HuH-7.5 (cell line): Measurements from ENCODE around the gene DCTN1.

Experiments
- DNase-seq: peaks from one replicate; pipeline ENCODE4 v3.0.0; 2011; ENCODE audit warnings: low spot score

The DCTN1 gene

DNA sequence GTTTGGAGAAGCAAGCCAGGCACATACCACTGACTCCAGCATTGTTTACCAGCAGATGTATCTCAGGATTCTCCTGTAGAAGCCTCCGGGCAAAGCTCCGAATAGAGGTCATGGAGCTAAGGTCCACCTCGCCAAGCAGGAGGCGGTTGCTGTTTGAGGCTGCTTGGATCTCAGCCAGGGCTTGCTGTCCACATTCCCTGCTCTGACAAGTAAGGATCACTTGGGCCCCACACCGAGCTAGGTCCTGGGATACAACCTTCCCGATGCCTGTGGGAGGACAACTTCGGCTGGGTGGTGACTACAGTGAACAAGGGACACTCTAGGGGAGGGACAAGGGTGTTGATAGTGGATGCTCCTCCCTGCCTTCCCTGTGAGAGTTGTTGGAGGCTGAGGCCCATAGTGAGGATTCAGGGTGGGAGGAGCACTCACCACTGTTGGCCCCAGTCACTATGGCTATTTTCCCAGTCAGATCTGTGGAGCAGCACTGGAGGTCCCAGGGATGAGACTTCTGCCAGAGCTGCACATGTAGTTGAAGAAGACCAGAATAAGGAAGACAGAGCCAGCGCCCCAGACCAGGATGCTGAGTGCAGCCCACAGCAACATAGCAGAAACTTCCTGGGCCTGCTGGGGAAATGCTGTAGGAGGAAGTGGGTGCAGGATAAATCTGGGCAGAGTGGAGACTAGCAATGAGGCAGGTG is 33.0 kb upstream of the DCTN1 start:
- no peak for DNase-seq

DNA sequence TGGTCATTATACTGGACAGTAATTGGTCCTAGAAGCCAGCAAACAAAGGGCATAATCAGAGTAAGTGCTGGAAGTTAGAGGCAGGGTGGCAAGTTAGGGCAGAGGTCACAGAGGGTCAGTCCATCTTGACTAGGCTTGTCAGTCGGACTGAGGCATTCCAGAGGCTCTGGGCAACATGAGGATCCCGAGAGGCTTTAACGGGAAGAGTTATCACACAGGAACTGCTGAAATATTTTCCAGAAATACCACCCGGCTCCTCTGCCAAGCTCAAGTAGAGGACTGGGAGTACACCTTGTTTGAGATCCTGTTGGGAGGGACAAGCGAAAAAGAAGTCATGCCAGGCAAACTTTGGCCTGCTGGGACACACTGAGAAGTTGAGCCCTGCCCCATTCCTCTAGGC is 27.6 kb upstream of the DCTN1 start:
- DNase-seq: no peak

DNA sequence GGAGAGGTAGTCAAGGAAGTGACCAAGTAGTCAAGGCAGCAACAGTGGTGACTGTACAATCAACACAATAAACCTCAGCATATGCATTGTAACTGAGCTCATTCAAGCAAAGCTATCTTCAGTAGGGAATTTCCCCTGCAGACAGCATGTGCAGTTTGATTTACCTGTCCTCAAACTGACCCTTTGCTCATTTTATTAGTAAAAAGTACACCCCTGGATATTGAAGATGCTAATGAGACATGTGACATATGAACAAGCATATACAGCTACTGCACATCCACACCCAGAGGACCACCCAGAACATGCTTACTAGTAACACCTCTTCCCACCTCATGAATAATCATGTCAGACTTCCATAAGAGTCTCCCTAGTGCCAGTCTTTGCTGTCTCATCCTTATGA is 25.9 kb upstream of the DCTN1 start:
- no peak for DNase-seq

DNA sequence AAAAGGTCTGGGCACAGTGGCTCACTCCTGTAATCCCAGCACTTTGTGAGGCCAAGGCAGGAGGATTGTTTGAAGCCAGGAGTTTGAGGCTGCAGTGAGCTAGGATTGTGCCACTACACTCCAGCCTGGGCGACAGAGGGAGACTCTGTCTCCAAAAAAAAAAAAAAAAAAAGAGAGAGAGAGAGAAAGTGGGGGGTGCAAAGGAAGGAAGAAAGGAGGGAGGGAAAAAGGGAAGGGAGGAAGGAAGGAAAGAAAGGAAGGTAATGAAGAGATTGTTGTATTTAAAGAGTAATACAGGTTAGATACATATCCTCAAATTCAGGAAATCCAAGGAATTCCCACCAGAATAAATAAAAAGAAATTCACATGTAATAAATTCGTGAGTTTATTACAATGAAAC is 21.8 kb upstream of the DCTN1 start:
- no peak for DNase-seq

DNA sequence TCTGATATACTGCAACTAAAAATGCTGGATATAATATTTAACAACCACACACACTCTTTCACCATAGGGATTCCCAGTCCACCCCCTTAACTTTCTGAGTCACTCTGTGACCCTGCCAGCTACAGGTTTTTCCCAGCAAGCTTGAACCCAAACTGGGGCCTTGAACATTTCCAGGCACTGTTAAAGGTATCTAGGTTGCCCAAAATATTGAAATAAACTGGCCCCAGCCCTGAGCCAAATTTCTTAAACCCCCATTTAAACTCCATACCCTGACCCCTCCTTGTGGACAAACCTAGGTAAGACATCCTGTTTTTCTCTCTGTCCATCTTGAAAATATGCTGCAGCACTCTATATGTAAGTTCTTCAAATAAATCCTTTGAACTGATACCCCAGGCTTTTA is 19.7 kb upstream of the DCTN1 start:
- DNase-seq: no peak

DNA sequence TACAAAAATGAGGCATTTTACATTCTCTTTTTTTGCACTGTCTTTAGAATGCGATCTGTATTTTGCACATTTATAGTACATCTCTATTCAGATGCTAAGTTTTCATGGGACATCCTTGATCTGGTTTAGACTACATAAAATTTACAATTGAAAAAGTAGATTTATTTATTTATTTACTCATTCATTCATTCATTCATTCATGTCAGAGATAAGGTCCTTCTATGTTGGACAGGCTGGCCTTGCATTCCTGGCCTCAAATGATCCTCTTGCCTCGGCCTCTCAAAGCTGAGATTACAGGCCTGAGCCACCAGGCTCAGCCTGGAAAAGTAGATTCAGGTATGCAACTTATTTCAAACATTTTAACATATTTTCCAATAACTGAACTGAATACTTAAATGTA is 16.0 kb upstream of the DCTN1 start:
- DNase-seq: no peak

DNA sequence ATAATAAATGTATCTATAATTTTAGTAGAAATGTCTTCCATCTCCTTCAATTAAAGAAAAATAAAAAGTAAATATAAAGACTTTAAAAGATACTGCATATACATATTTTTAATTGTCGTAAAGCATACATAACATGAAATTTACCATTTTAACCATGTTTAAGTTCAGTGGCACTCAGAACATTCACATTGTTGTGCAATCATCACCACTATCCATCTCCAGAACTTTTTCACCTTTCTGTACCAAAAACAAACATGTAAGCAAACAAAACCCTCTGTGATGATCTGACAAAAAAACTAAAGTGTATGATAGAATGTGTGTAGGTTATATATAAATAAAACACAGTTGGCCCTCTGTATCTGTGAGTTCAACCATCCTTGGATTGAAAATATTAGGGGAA is 13.4 kb upstream of the DCTN1 start:
- no peak for DNase-seq

DNA sequence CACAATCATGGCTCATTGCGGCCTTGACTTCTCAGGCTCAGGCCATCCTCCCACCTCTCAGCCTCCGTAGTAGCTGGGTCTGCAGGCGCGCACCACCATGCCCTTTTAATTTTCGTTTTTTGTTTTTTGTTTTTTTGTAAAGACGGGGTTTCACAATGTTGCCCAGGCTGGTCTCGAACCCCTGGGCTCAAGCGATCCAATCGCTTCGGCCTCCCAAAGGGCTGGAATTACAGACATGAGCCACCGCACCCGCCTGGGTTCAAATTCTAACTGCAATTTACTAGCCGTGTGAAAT is 12.3 kb upstream of the DCTN1 start:
- no peak for DNase-seq

DNA sequence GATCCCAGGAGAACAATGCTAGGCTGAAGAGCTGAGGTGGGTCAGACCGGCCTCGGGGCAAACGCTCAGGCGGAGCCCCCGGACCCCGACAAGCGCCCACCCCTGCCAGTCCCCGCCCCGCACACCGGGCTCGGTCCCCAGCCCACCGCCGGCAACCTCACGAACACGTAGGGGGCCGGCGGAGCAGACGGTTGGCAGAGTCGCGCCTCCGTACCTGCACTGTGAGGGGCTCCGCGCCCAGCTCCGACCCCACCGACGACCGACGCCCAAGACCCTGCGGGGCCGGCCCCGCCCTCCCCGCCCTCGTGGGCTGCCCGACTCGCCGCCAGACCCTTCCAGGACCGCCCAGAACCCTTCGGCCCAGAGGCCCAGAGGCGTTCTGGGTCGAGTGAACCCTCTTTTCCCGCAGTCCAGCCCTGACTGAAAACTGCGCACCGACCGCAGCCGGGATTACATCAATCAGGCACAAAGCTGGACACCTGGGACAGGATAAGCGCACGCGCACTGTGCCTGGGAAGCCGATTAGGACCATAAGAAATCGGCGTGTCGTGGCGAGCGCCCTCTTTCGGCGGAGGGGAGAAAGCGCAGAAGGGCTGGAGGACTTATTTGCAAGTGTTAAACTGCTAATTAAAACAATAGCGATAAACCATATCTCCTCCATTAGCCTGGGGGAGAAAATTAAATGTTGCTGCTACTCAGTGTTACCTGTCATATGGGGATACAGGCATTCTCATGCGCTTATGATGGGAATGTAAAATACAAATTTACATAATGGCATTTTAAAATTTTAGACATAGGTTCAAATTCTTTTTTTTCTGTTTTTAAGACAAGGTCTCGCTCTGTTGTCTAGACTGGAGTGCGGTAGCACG is 11.7 kb upstream of the DCTN1 start:
- peak; percentile 55 for DNase-seq

DNA sequence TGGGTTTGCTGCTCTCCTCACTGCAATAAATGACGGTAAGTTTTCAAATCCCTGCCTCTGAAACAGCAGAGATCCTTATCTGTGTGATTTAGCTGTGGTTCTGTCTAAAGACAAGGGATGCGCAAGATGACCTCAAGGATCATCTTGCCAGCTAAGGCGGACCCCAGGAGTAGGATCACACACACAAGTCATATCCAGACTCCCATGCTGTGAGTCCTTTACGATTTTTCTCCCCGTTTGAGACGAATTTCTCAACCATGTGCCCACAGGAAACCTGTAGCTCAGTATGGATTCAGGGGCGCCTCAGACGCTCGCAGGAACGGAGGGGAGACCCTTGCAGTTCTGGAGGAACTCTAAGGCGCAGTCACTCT is 11.1 kb upstream of the DCTN1 start:
- DNase-seq: no peak

DNA sequence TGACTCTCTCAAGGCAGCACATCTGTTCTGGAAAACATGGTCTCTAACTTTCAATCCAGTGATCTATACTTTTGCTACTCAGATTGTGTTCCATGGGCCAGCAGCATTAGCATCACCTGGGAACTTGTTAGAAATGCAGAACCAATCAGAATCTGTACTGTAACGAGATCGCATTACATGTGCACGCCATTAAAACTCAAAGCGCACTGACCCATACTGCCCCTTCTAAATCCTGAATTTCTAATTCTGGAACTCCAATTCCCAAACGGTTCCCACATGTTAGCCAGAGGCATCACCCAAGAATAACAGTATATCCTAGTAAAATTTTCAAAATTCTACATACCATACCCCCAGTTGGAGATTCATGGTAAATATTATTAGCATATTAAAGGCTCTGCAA is 10.5 kb upstream of the DCTN1 start:
- DNase-seq: no peak

DNA sequence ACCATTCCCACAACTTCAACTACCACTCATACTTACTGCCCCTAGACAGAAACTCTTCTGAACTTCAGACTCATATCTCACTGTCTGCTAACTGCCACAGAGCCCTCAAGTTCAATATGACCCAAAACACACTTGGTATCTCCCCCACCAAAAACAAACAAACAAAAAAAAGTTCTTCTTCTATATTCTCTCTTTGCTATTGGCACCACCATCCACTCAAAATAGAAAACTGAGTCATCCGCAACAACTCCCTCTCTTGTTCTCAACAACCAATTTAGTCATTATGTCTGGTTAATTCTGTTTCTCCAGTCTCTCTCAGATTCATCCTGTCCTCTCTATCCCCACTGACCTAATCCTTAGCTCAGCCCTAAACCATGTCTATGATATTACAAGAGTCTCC is 7.2 kb upstream of the DCTN1 start:
- DNase-seq: no peak

DNA sequence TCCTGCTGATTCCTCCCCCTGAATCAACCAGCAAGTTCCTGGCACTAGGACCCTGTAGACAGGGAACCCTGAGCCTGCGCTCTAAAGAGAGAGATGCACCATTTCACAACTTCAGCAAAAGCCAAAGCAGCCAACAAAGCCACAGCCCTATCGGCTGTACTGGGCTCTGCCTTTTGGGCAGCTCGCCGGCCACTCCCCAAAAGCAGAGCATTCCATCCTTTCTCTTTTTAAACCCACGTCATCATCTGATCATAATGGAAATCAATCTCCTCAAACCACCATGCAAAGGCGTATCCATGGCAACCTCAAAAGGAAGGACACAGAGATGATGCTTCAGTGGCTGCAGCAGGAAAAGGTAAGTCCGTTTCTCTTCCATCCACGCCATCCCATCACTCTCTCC is 5.3 kb upstream of the DCTN1 start:
- DNase-seq: no peak

DNA sequence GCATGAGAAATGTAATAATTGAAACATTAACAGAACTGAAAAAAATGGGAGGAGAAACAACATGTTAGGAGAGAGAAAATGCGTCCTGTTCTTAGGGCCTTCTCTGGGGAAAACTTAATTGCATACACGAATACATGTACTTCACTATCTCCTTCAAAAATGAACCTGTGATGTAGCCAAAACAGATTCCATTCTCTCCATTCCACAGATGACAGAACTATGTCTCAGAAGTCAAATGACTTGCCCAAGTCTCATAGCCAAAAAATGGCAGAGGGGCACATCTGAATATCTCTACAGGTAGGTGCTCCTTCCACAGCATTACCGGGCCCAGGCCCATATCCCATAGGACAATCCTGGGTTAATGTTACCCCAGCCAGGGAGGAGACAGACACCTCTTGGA is 3.9 kb upstream of the DCTN1 start:
- DNase-seq: no peak

DNA sequence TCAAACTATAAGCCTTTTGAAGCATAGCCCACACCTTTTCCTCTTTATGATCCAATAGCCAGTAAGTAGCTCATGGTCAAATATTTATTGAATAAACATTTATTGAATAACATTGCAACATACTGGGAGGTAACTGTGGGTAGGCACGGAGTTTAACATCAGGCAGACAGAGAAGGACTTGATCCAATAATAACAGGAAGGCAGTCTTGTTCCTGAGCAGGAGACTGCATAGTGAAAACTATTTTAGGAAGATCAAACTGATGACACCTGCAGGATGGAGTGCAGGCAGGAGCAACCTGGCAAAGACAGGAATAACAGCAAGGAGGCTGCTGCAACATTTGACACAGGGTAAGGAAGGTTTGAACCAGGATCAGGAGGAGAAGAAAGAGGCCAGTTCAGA is 3.1 kb upstream of the DCTN1 start:
- DNase-seq: no peak

DNA sequence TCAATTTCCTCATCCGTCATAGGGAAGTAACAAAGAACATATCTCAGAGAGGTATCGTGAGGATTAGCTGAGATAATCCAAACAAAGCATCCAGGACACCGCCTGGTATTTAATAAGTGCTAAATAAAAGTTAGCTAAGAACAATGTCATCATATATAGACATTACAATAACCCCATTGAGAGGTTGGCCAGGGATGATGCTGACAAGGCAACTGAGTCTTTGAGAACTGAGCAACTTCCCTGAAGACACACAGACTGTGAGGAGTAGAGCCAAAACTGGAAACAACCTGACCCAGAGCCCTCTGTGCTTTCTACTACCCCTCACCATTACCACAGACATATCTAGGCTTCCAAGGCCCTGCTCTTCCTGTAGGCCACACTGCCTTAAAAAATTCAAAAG is 1.6 kb upstream of the DCTN1 start:
- DNase-seq: no peak

DNA sequence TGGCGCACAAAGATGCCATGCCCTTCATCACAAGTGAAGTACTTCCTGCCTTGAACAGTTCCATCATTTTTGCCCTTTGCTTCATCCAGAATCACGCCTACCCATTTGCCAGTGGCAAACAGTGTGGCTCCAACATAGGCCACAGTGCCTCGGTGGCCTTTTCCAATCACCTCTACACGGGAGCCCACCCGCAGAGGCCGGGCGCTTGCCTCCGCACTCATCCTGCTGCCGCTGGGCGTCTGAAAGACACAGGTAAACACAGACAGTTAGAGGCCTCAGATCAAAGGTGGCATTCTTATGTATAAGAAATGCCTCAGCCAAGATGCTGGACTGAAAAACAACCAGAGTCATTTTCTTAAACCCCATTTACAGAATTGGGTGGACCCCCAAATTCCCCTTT is 2.1 kb downstream of the DCTN1 start:
- DNase-seq: no peak

DNA sequence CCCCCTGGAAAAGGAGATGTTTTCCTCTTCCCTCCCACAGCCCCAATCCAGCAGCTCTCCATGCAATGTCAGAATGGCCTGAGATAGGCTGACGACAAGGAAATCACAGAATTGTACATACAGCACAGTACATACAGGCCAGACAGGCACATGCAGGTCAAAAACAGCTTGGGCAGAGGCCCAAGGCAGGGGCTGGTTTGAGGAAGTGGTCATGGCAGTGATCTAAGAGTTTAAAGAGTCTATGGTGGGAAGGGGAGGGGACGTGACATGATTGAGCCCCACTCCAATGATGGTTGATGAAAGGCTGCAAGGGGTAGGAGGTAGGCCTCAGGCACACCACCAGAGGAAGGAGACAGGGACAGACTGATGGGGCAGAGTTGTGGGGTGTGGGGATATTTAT is 4.3 kb downstream of the DCTN1 start:
- DNase-seq: no peak

DNA sequence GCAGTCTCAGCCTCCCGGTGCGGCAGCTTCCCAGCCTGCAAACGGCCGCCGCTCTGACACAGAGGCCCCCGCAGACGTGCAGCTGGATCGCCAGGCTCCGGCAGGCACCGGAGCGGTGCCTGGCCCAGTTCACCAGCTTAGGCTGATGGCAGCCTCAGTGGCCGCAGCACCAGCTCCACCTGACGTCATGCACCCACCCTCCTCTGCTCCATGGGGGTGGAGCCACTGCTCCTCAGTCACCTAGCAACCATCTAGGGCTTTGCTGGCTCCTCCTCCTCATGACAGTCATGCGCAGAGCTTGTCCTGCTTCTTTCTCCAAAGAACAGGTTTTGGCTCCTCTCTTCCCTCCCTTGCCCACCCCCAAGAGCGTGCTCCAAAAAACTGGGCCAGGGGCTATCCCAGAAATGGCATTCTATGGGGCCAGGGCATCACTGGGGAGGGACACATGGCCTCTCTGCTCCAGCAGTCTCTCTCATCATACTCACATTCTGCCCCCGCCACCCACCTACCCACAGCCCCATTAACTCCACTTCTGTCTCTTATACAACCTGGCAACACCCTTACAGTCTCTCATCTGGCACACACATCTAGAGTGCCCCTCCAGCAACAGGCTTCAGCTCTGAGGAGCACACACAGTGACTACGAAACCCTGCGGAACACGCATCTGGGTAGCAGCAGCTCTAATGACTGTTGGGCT is 5.5 kb downstream of the DCTN1 start:
- DNase-seq: no peak

DNA sequence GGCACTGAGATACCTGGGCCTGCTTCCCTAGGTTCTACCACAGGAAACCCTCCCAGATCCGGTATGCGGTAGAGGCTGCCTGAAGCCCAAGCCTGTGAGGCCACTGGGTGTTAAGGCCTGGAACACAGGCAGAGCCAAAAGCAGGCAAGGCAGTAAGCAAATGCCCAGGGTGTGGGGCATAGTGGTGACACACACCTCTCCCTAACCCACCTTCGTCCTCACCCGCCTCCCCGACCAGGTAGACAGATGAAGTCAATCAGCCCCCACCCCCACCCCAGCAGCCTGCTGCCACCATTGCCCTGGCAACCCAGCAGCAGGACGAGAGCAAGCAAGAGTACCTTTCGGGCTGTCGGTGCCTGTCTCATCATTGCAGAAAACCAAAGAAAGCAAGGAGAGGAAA is 6.1 kb downstream of the DCTN1 start:
- DNase-seq: no peak

DNA sequence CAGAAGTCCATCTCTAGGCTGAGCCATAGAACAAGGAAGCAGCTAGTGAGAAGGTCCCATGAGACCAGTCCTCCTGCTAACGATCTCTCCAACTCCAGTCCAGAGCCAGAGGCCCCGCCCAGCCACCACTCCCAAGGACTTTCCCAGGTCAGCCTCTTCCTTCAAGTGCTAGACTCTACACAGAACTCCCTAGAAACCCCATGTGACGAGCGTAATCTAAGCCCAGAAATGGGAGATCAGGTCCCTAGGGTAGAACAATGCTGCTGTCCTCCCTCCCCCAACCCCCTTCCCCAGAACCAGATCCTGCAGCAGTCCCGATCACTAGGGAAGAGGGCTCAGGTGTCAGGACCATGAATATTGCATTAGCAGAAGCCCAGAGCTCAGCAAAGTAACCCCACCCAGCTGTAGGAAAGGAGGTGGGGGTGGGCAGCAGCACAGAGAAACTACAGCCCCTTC is 6.9 kb downstream of the DCTN1 start:
- no peak for DNase-seq

DNA sequence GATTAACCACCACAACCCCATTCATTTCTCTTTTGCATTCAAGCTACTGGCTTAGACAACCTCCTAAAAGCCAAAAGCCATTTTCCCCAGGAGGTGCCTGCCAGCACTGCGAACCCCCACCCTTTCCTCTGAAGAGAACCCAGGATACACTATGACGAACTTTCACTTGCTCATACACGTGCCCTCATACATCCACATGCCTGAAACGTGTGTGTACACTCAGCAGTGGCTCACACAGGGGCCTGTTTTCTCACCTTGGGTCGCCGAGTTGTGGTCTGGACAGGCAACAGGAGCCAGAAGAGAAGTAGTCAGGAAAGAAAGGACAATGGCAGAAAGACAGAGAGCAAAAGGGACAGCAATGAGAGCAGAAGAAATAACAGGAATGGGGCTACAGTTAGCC is 7.4 kb downstream of the DCTN1 start:
- no peak for DNase-seq

DNA sequence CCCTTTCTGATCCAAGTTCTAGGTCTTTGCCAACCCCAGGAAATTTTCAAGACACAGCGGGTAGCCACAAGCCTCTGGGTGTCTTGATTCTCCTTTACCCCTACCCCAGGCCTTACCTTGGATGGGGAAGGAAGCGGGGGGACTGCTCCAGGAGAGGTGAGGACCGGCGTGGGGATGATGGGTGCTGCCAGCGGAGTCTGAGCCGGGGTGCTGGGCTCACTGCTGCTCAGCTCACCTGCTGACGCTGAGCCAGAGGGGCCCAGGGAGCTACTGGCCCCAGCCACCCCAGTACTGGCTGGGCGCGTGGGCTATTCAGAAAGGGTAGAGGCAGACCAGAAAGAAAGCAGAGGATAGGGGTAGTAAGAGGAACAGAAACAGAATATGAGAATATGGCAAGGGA is 8.7 kb downstream of the DCTN1 start:
- no peak for DNase-seq
